GM21529 (cell line): Measurements from ENCODE around the gene GTF3C5.
"Not testable (repeated sequence)": the region's sequence is repeated elsewhere in the genome, so short reads cannot be mapped to it uniquely, and the experiment has no call there.

Experiments used
- ATAC-seq: cut with Tn5 transposase; IDR thresholded peaks from one replicate; pipeline ENCODE4 v1.9.1; 2021; ENCODE audit not compliant: unreplicated experiment

Gene GTF3C5, protein sequence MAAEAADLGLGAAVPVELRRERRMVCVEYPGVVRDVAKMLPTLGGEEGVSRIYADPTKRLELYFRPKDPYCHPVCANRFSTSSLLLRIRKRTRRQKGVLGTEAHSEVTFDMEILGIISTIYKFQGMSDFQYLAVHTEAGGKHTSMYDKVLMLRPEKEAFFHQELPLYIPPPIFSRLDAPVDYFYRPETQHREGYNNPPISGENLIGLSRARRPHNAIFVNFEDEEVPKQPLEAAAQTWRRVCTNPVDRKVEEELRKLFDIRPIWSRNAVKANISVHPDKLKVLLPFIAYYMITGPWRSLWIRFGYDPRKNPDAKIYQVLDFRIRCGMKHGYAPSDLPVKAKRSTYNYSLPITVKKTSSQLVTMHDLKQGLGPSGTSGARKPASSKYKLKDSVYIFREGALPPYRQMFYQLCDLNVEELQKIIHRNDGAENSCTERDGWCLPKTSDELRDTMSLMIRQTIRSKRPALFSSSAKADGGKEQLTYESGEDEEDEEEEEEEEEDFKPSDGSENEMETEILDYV

DNA sequence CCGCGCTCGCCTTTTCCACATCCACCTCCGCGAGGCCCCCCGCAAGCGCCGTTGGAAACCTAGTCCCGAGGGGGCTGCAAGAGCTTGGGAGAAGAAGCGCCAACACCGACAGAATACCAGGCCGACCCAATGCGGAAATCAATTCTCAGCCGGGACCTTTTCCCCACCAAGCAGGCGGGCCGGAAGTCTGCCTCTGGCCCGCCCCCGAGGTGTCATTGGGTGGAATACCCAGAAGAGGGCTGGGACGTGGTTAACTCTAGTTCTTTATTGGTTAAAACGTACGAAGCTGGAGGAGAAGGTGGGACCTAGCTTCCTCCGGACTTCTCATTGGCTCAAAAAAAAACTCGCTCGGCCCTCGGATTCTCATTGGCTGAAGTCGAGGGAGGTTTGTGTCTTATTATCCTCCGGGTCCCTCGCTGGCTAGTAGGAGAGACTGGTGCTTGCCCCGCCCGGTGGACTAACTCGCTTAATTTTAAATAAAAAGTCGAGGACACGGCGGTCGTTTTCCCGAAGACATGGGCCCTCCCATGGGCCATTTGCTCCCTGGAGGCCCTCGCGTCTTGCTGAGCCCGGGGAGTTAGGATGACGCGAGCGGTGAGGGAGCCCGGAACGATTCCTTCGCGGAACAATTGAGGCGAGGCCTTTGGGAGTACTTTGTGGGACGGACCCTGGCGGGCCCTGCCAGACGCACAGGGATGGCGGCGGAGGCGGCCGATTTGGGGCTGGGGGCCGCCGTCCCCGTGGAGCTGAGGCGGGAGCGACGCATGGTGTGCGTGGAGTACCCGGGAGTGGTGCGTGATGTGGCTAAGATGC, at the start of gene GTF3C5:
Gene GTF3C5, plus strand, starts transcription at position 681 of the 813 bp plus-strand sequence. Its CDS starts 15 bp downstream, at position 696.
- ATAC-seq: peak; percentile 97

DNA sequence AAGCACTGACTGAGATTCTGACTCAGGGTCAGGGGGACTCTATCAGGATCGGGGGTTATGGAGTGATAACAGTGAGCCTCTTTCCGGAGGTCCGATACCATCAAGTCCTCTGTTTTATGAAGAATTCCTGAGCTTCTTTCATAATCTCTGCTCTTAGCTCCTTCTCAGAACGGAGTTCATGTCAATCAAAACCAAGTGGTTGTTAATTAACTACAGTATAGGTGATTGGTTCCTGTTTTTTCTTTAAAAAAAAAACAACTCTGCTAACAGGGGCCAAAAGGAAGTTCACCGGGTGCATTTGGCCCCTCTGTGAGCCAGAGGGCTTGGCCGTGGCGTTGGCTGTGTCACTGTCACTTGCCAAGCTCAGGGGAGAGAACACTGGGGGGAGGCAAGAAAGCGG, 48.3 kb upstream of the GTF3C5 start:
- peak; percentile 52 for ATAC-seq

DNA sequence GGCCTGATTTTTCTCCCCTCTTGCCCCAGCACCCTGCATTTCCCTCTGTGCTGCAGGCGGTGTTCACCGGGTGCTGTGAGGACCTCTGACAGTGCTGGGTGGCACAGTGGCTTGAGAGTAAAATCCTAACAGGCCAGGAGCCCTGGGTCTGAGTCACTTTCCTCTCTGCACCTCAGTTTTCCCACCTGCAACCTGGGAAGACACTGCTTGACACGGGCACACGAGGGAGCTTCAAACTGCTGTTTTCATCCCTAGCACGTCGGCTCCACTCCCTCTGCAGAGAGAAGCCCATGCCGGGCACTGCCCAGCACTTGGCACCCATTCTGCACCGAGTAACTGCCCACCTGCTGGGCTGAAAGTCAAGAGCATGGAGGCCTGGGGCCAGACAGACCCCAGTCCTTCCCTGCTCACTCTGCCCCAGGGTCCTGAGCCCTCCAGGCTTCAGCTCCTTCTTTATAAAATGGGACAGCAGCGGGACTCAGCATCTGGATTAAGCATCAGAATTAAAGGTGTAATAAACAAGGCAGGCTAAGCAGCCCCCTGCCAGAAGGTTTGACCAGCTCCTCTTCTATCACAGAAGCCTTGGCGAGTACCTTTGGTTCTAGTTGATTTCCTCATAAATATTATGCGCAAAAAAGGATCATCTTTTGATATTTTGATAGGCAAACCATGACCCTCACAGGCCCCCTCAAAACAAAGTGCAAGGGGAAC, 47.2 kb upstream of the GTF3C5 start:
- ATAC-seq: no peak

DNA sequence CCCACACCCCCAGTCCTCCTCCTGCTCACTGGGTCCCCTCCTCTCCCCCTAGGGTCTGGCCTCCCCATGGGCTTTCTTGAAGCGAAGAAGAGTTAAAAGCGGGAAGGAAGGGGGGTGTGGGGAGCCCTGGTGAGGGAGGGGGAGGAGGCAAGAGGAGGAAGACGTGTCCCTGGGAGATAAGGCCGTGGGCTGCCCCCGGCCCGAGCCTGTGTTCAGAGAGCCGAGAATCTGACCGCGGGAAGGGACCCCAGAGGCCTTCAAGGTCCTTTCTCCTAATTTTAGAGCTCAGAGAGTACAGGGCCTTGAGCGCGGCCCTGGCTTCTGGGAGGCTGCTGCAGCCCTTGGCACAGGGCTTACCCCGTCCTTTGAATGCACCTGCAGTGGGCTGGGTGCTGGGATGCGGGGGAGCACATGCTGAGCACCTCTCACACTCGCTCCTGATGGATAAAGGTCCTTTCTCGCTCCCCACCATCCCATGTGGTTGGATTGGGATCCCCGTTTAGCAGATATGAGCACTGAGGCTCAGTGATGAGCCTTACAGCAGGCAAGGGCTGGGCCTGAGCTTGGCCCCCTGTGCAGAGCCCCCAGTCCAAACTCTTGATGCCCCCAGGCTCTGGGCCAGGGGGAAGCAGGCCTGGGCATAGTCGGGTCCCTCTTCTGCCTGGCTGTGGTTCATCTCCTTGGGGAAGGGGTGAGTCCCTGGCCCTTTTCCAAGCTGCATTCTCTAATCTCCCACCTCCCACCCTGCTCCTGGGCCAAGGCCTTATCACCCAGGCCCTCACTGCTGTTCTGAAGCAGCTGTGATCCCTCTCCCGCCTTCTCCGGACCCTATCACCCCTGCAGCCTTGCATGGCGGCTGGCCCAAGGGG, 46.4 kb upstream of the GTF3C5 start:
- ATAC-seq: no peak

DNA sequence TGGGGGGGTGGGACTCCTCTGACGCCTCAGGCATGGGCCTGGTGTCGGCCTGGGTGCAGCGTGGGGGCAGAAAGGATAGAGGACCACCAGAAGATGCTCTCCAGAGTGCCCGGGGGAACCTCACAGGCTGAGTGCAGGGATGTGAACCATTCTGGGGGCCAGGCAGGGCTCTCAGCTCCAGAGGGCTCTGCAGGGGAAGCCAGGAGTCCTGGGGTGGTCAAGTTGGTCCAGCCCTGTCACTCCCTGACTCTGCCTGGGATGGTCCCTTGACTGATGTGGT, 45.8 kb upstream of the GTF3C5 start:
- ATAC-seq: no peak

DNA sequence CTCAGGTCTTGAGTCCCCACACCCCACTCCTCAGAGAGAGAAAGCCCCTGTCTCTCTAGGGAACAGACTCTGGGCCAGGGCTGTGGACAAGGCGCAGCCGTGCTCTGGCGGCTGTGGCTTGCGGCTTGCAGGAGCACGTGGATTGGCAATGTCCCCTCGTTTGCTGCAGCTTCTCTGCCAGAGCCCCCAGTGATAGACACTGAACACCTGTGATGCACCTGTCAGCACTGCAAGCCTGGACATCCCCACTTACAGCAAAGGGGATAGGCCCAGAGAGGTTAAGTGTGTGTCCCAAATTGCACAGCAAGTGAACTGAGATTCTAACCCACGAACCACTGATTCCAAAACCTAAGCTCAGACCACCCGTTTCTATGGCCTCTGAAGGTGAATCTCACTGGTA, 45.3 kb upstream of the GTF3C5 start:
- ATAC-seq: no peak

DNA sequence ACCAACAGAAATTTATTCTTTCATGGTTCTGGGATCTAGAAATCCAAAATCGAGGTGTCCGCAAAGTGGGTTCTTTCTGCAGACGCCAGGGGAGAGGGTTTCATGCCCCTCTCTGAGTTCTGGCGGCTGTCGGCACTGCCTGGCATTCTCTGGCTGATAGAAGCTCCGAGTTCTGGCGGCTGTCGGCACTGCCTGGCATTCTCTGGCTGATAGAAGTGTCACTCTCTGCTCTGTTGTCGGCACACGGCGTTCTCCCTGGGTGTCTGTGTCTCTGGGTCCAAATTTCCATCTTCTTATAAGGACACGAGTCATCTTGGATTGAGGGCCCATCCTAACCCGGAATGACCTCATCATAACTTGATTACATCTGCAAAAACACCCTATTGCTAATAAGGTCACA, 44.7 kb upstream of the GTF3C5 start:
- no peak for ATAC-seq

DNA sequence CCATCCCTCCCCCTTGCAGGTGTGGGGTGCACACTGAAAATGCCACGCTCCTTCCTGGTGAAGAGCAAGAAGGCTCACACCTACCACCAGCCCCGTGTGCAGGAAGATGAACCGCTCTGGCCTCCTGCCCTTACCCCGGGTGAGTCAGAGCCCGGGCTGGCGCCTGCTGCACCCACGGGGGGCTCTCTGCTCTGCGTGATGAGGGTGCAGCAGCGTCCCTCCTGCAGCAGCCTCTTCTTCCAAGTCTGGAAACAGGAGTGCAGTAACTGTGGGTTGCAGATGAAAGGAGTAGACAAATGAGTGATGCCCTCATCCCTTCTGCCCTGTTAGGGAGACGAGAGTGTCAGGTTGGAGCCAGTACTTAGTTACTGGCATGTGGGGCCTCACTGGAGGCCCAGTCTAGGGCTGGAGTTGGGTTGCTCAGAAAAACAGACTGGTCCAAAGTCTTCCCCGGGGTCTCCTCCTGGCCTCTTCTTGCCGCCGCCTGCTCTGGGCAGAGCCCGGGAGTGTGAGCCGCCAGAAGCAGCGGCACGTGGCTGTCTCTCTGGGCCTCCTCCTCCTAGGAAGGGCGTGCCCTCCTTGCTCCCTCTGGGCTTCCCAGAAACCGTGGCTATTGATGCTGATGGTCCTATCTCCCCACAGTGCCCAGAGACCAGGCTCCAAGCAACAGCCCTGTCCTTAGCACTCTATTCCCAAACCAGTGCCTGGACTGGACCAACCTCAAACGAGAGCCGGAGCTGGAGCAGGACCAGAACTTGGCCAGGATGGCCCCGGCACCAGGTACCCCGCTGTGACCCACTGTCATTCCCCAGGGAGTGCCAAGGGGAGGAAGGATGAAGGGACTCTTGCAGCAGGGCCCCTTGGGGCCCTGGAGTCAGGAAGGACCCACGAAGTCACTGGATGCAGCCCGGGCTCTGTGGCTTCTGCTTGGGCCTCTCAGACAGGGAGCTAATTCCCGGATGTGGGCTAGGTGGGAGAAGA, 43.9 kb upstream of the GTF3C5 start:
- ATAC-seq: no peak

DNA sequence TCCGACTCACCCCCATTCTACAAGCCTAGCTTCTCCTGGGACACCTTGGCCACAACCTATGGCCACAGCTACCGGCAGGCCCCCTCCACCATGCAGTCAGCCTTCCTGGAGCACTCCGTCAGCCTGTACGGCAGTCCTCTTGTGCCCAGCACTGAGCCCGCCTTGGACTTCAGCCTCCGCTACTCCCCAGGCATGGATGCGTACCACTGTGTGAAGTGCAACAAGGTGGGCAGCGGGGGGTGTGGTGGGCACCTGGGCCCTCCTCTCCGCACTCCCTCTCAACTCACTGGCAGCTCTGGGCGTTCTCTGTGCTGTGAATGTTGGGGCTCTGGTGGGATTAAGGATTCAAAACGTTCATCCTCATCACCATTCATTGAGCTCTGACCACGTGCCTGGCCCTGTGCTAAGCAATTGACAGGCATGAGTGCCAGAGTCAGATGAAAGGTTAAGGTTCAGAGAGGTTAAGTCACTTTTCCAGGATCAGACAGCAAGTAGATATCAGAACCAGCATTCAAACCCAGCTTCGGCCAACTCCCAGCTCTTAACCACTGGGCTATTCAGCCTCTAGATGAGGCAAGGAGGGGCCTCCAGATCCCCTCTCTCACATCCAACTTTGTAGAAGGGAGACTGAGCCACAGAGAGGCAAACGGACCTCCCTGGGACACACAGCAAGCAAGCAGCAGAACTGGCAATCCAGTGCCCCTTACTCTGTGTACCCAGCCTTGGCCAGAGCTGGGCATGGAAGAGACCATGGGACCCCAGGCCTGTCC, 42.4 kb upstream of the GTF3C5 start:
- ATAC-seq: no peak

DNA sequence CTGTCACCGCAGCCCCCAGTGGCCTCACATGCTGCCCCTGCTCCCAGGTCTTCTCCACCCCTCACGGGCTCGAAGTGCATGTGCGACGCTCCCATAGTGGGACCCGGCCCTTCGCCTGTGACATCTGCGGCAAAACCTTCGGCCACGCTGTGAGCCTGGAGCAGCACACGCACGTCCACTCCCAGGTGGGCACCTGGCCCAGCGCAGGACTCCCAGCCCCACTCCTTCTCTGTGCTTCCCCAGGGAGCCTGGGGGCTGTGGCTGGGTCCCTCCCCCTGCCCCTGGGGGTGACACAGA, 41.8 kb upstream of the GTF3C5 start:
- ATAC-seq: no peak

DNA sequence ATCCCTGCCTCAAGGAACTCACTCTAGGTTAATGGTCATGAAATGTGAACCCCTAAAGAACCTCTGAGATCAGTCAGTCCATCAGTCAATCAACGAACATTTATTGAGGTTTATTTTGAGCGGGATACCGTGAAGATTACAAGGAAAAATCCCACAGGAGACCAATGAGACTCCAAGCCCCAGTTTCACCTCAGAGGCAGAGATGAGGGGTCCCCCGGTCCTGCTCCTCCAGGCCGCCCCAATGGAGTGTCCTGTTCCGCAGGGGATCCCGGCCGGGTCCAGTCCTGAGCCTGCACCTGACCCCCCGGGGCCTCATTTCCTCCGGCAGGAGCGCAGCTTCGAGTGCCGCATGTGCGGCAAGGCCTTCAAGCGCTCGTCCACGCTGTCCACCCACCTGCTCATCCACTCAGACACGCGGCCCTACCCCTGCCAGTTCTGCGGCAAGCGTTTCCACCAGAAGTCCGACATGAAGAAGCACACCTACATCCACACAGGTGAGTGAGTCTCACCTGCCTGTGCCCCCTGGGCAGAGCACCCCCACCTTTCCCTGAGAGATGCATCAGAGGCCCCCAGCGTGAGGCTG, 41.3 kb upstream of the GTF3C5 start:
- no peak for ATAC-seq

DNA sequence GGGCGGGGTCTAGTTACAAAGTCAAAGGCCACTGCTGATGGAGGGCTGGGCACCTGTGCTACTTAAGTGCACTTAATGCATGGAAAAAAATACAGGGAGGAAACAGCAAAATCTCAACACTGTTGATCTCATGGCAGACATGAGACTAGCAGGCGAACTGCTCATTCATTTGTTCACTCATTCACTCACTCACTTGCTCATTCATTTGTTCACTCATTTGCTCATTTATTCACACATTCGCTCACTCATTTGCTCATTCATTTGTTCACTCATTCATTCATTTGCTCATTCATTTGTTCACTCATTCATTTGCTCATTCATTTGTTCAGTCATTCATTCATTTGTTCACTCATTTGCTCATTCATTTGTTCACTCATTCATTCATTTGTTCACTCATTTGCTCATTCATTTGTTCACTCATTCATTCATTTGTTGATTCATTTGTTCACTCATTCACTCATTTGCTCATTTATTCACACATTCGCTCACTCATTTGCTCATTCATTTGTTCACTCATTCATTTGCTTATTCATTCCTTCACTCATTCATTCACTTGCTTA, 40.7 kb upstream of the GTF3C5 start:
- ATAC-seq: not testable (repeated sequence)

DNA sequence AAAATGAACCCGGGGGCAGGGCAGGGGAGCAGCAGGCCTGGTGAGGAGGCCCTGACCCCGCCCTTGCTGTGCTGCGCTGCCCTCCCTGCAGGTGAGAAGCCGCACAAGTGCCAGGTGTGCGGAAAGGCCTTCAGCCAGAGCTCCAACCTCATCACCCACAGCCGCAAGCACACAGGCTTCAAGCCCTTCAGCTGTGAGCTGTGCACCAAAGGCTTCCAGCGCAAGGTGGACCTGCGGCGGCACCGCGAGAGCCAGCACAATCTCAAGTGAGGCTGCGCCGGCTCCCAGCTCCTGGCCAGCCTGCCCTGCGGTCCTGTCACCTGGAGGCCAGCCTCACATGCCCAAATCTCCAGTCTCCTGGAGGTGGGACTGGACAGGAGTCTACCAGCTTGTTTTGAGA, 40.0 kb upstream of the GTF3C5 start:
- ATAC-seq: no peak

DNA sequence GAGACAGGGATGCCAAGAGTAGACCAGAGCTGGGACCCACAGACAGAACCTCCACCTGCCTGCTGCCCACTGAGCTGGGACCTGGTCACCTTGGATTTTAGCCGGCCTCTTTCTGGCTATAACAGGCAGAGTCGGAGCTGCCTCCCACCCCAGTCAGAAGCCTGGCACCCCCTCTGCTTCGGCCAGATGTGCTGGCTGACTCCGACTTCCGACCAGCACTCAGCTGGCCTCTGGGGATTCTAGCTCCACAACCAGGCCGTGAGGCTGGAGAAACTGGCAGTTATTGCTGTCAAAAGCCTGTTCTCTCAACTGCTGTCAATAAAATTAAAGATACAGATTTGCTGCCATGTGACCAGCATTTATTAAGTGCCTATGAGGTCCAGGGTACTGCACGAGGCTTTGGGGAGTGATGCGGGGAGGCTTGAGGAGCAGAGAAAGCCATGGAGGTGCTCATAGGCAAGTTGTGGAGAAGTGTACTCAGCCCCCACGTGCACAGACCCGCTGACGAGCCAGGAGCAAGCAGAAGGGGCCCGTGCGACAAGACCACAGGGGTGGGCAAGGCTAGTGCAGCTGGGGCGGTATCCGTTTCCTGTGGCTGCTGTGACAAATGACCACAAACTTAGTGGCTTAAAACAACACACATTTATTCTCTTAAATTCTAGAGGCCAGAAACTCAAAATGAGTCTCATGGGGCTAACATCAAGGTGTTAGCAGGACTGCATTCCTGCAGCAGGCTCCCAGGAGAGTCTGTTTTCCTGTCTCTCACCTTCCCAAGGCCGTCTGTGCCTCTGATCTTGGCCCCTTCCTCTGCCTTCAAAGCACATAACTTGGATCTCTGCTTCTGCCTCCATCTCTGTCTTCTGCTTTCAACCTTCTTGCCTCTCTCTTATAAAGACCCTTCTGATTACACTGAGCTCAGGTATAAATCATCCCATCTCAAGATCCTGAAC, 39.2 kb upstream of the GTF3C5 start:
- ATAC-seq: no peak

DNA sequence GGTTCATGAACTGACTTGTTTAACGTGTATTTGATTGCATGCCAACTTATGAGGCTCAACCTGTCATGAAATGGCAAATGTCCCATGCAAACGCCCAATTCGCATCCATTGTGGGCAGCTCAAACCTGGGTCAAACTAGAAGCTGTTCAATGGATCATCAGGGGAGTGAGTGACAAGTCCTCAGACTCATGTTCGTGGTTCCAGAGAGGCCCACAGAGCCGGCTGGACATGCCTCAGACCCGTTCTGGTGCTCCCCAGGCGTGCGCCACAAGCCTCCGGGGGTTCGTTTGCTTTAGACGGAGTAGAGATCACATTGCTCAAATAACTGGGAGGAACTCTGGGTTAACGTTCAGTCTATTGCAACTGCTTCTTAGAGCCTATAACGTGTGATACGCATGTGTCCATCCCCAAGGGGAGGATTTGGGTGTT, 37.3 kb upstream of the GTF3C5 start:
- no peak for ATAC-seq

DNA sequence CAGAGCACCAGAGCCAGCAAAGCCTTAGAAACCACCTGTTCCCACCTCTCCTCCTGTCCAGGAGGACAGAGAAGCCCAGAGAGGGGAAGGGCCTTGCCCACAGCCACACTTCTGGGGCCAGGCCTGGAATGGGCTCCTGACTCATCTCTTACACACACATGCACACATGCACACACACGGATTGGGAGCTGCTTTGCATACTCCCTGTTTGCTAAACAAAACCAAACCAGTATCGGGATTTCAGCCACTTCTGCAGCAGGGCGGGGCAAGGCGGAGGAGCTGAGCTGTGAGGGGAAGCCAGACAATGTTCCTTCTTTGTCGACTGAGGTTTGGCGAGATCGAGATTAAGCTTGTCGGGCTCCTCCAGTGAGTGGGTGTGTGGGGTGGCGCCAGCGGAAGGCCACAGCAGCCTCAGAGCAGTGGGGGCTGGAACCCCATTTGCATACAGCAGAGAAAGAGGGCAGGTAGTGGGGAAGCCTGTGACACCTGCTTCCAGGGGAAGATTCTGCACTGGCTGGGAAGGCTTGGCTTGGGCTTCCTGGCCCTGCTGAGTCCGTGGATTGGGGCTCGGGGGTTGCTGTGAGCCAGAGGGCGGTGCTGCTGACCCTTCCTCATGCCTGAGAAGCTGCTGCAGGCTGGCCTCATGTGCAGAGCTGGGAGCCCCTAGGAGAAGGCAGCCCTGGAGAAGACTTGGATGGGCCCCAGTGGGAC, 36.2 kb upstream of the GTF3C5 start:
- no peak for ATAC-seq

DNA sequence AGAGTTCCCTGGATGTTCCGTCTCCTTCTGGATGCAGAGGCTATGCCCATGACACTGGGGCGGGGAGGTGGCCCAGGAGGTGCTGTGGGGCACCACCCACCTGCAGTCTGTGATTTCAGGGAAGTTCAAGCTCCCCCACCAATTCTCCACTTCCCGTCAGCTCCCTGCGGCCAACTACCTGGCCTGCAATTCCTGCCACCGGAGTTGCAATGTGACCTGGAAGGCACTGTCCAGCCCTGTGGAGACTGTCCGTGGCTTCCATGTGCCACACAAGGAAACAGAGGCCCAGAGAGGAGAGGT, 35.7 kb upstream of the GTF3C5 start:
- ATAC-seq: no peak
